HPDE6-E6E7 (cell line): ENCODE results near the gene P2RY14.

ENCODE experiments used
- DNase-seq: peaks from one replicate; pipeline ENCODE4 v3.0.0; 2011; ENCODE audit warnings: missing footprints; ENCODE audit errors: extremely low spot score

The P2RY14 gene

GRCh38 chr3:151216641-151217607, 61.4 kb downstream of the P2RY14 start:
- no peak for DNase-seq

DNA sequence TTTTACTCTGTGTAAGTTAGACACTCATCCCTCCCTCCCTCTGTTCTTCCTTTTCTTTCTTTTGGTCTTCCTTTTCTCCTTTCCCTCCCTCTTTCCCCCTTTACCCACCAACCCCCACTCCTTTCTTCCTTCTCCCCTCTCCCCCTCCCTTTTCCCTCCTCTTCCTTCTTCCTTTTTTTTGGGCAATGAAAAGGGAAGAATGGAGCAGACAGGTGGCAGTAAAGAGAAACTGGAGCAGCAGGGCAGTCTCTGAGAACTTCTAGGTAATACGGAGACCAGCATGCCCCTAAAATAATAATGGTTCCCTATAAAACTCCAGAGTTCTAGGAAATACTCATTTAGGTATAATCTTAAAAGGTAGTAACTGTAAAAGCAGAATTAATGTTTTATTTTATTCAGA, 63.9 kb downstream of the P2RY14 start:
- no peak for DNase-seq

GRCh38 chr3:151213881-151214280, 64.5 kb downstream of the P2RY14 start:
- no peak for DNase-seq

DNA sequence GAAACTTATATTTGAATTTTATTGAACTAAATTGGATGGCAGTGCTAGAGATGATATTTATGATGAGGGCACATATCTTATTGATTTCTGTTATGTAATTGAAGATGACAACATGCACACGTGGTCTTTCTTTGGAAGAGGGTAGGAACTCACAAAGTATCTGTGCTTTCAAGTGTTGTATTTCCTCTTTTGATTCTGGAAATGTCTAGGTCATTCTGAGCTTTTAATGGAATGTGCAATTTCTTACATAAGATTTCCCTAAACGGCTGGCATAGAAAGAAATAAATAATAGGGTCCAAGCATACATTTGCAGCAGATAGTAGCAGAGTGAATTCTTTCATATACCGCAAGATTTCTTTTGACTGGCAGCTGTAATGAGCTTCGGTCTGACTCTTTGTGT, 65.2 kb downstream of the P2RY14 start:
- DNase-seq, result no peak

- DNase-seq, result no peak
Measured at GRCh38 chr3:151210676-151211381, 67.5 kb downstream of the P2RY14 start.

DNA sequence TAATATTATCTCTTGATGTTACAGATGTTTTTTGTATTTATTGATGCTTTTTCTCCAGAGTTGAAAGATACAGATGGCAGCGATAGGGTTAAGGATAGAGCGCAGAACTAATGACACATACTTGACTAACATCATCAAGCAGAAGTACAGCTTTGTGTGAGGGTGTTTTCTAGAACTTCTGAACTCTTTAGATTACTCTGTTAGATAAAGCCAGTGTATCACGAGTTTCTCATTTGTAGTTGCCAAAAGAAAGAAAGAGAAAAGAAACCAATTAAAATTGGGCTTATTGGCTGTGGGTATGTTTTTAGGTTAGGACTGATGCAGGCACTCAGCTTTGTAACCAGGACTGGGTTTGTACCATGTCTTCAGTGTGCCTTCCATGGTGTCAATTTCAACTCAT, 68.7 kb downstream of the P2RY14 start:
- DNase-seq, result no peak

- no peak for DNase-seq
Measured at GRCh38 chr3:151206201-151206600, 72.1 kb downstream of the P2RY14 start.

DNA sequence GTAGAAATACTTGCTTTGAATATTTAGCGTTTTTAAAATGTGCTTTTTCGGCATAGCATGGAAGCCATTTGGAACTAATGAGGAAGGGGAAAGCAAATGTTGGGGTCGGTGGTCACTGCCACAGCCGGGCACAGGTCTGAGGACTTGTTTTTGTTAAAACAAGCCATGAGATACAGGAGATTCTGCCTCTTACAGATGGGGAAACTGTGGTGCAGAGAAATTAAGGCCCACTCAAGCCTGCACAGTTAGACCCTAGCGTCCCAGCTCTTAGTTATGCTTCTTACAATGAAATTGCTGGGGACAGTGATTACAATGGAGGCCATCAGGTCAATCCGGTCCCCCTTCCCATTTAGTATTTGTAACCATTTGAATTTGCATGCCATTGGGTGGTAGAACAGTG, 72.9 kb downstream of the P2RY14 start:
- no peak for DNase-seq

DNA sequence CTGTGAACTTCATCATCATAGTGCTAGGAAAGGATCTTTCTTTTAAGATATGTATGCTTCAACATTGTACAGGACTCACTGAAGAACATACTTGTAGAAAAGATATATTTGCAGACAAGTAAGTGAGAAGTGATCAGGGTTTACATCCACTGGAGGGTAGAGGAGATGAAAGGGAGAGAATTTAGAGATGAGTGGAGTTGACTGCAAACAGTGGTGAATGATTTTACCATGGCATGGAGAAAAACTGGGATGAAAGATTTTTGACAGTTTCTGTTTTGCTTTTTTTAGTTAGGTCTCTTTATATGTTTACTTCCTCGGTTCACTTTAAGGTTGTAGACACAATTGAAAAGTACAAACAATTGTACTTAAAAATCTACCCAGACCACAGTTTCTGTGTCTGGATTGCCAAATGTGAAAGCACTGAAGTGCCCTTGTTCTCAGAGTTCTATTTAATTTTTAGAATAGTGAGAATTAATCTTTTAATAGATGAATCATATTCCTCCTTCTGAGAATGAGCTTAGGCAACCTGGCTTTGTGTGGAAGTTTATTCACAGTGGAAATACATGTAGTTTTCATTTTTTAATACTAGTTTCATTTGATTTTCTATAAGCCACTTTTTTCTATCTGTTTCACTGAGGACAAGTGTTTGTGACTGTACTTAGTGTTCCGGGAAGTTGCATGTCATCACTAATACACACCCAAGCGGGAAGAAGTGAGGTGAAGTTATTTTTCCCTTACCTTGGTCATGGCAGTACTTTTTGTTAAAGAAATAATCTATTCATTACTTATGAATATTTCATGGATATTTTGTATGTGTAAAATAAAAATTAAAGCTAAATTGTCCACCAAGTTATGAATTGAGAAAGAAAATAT, 73.6 kb downstream of the P2RY14 start:
- DNase-seq, result no peak

DNA sequence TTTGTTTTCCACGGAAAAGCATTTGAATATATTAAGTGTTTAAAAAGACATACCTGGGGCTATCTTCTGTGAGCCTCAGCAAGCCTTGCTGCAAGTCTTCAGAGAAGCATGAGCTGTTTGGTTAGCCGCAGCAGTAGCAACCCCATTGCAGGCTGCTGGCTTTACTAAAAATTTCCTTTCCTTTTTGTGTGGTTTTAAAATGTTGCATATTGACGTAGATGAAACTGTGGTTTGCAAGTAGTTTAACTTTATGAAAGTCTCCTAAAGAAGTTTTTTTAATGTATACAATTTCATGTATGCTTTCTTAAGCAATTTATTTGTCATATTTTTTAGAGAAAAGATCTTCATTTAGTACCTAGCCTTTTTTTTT, 75.3 kb downstream of the P2RY14 start, which contains the start of gene GPR171:
Gene GPR171, minus strand, starts transcription at position 166 of the 370 bp plus-strand sequence. CDS start 3,830 bp downstream, outside the sequence.
- no peak for DNase-seq

- no peak for DNase-seq
Measured at GRCh38 chr3:151201051-151201730, 77.2 kb downstream of the P2RY14 start.

GRCh38 chr3:151200586-151200985, 77.8 kb downstream of the P2RY14 start:
- no peak for DNase-seq

DNA sequence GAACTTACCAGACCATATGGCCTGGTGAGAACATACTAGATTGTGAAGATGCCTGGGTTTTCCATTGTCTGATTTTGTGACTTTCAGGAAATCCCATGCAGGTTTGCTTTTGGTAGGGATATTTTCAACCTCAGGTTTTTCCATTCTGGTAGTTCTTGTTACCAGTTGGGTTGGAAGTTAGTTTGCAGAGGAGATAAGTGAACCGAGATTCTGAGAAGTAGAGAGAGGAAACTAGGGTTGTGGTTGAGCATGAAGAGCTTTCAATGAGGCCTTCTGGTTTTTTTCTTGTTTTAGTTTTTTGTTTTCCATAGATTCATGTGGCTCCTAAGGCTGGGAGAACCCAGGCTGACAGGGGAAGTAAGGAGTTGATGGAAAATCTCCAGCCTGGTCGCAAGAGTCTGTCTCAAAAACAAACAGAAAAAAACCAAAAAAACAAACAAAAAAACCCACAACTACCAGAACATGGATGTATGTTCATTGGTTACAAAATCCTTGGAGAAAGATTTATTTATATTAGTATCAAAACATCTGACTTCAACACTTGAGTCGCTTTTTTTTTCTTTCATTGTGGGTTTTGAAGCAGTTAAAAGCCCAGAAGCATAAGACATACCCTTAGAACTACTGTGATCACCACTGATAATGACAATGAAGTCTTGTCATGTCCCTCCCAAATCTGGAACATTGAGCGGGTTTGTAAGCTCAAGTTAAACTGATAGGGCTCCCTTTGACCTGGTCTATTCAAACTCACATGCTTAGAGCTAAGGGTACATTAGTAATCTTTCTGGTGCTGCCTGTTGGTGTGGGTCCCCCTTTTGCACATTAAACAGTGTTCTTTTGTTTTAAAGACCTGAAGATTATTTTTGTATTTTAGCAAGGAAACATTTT, 78.5 kb downstream of the P2RY14 start:
- DNase-seq, result no peak

GRCh38 chr3:151198849-151199248, 79.5 kb downstream of the P2RY14 start:
- no peak for DNase-seq

- no peak for DNase-seq
Measured at GRCh38 chr3:151197981-151198767, 80.2 kb downstream of the P2RY14 start.

DNA sequence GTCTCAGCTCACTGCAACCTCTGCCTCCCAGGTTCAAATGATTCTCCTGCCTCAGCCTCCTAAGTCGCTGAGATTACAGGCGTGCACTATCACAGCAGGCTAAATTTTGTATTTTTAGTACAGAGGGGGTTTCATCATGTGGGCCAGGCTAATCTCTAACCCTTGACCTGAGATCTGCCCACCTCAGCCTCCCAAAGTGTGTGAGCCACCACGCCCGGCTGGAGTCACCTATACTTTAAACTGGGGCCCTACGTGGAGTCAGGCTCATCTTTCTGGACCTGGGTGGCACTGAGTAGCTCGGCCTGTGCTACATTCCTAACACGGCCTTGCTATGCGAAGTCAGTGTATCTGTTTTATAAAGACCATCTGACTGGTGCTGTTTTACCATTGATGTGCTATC, 81.1 kb downstream of the P2RY14 start:
- no peak for DNase-seq

GRCh38 chr3:151196434-151196833, 81.9 kb downstream of the P2RY14 start:
- DNase-seq, result no peak

GRCh38 chr3:151195826-151196225, 82.5 kb downstream of the P2RY14 start:
- no peak for DNase-seq

DNA sequence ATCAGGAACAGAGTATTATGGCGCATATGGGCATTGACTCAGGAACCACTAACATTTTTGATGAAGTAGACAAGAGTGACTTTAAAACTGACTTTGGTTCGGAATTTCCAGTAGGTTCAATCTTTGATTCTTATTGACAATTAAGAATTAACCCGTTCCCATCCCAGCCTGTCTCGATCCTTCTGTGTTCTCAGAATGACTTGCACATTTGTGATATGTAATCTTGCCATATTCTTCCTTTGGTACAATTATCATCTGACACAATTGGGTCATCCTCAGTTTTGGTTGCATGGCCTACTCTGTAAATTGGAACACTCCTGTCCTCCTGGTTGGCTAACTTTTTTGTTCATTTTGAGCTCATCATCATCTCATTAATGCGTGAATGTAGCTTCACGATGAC, 85.8 kb downstream of the P2RY14 start:
- DNase-seq, result no peak
